ENCODE measurements around the gene PLCH2. TPM values are rescaled to one million over a fixed set of nuclear protein-coding genes. Genes with fewer than 3 reads are reported as not detected.
A peak's percentile ranks its signal among the peaks of the same experiment; 100 is the strongest.

The PLCH2 gene
- total and polyA plus RNA-seq, 9 of the 15 experiments (the other 6 are each of a cell fraction or from before 2014, with no cell fraction given) = 0.16 TPM; not detected in 8

GRCh38 chr1:2480986-2481364 lies 4.9 kb downstream of the PLCH2 start:
- Histone ChIP-seq H3K36me3 (ENCODE audit: control insufficient read depth, insufficient read depth, low read length) (no peaks in the 10 kb centered on the region), H3K27me3 (ENCODE audit: control insufficient read depth in 2 of 2, insufficient read depth in 2 of 2, low read length in 2 of 2) (peaks cover 3 to 47% of the 10 kb centered on the region in 2 experiments; a peak in 3 of 5 replicates), H3K4me3 (no peak overlapping the region), H3K4me2 (ENCODE audit: insufficient read depth, low read length) (no peak overlapping the region), H3K9me1 (ENCODE audit: control insufficient read depth, insufficient read depth, low read length) (peaks cover 3% of the 10 kb centered on the region), H3K4me1 (replicated peaks in 1 of 2; ENCODE audit: control insufficient read depth in 2 of 2, insufficient read depth in 2 of 2, low read length in 2 of 2) (peaks cover 0 to 80% of the 10 kb centered on the region in 2 experiments; a peak in 3 of 5 replicates), H2AFZ (ENCODE audit: low read depth, low read length) (no peak overlapping the region), H3K79me2 (ENCODE audit: control insufficient read depth, insufficient read depth, low read length) (no peaks in the 10 kb centered on the region), H3K27ac (ENCODE audit: extremely low read depth, low read depth, low read length) (no peak overlapping the region), H3K9ac (ENCODE audit: insufficient read depth in 1 of 2, low read depth in 2 of 2, low read length in 2 of 2) (no peak overlapping the region), H3K9me3 (replicated peaks; ENCODE audit: control insufficient read depth, insufficient read depth, low read depth, low read length) (no peaks in the 10 kb centered on the region), H4K20me1 (replicated peaks; ENCODE audit: control insufficient read depth, insufficient read depth, low read length) (peaks cover 19% of the 10 kb centered on the region)
- TF ChIP-seq EZH2 (IDR thresholded peaks at IDR 0.05; ENCODE audit: borderline replicate concordance, low read depth, low read length) (no peak), BHLHE40 (IDR thresholded peaks at IDR 0.05; ENCODE audit: low read length) (peak; percentile 62)
- ChIA-PET CTCF (ENCODE audit: low intra/inter-chr PET ratio) (no interaction called here), POLR2A (interaction anchor here (1.2 kb wide), 1 partner anchor 12 kb away, joined by 4 read pairs; no protein-coding TSS in a partner anchor)
- no peak for ATAC-seq
- 3% methylated on average over 12 of the region's 12 CpGs for WGBS (ENCODE audit: insufficient coverage, low coverage, missing lambda C conversion rate)
- in situ Hi-C loops (cut with MboI) (no loop called here), intact Hi-C loops (cut with micrococcal nuclease) (no loop called here)
- DNase-seq (ENCODE audit: extremely low read depth in 1 of 4, low spot score in 3 of 4) = no peak
- BruUV-seq (replicated peaks) = no TSS peak
- no peak for FAIRE-seq

- WGBS (ENCODE audit: insufficient coverage, low coverage, missing lambda C conversion rate) = 34% methylated on average over 10 of the region's 10 CpGs
- Histone ChIP-seq H2AFZ (ENCODE audit: low read depth, low read length) (no peak overlapping the region), H3K9ac (ENCODE audit: insufficient read depth in 1 of 2, low read depth in 2 of 2, low read length in 2 of 2) (no peak overlapping the region), H3K4me1 (replicated peaks in 1 of 2; ENCODE audit: control insufficient read depth in 2 of 2, insufficient read depth in 2 of 2, low read length in 2 of 2) (peaks cover 0 to 76% of the 10 kb centered on the region in 2 experiments; a peak in 3 of 5 replicates), H3K4me3 (no peak overlapping the region), H3K9me3 (replicated peaks; ENCODE audit: control insufficient read depth, insufficient read depth, low read depth, low read length) (no peaks in the 10 kb centered on the region), H3K27me3 (ENCODE audit: control insufficient read depth in 2 of 2, insufficient read depth in 2 of 2, low read length in 2 of 2) (peaks cover 3 to 39% of the 10 kb centered on the region in 2 experiments; a peak in 3 of 5 replicates), H3K4me2 (ENCODE audit: insufficient read depth, low read length) (no peak overlapping the region), H4K20me1 (replicated peaks; ENCODE audit: control insufficient read depth, insufficient read depth, low read length) (peaks cover 19% of the 10 kb centered on the region), H3K79me2 (ENCODE audit: control insufficient read depth, insufficient read depth, low read length) (no peaks in the 10 kb centered on the region), H3K36me3 (ENCODE audit: control insufficient read depth, insufficient read depth, low read length) (no peaks in the 10 kb centered on the region), H3K9me1 (ENCODE audit: control insufficient read depth, insufficient read depth, low read length) (peaks cover 3% of the 10 kb centered on the region), H3K27ac (ENCODE audit: extremely low read depth, low read depth, low read length) (no peak overlapping the region)
- no TSS peak for BruUV-seq (replicated peaks)
- POLR2A ChIA-PET = no interaction called here
- 0 out of 2 replicates have a peak, but pooled peaks have one; percentile 1 for TF ChIP-seq TFE3 (CRISPR knock-in tag; IDR thresholded peaks at IDR 0.05)
- TF ChIP-seq USF2 (CRISPR knock-in tag; IDR thresholded peaks at IDR 0.05) = 0 out of 2 replicates have a peak, but pooled peaks have one; percentile 7
- no peak for TF ChIP-seq SOX6 (IDR thresholded peaks at IDR 0.05)
- DNase-seq (ENCODE audit: extremely low read depth in 1 of 4, low spot score in 3 of 4) (no peak), ATAC-seq (no peak), FAIRE-seq (no peak)
- intact Hi-C loops (cut with micrococcal nuclease) (no loop called here), in situ Hi-C loops (cut with MboI) (no loop called here)
- CTCF ChIA-PET (ENCODE audit: low intra/inter-chr PET ratio) = no interaction called here
Observed at GRCh38 chr1:2481885-2482284, 5.8 kb downstream of the PLCH2 start.
